GM18861 (cell line): ENCODE results near the gene GRIK1.
"Not testable (repeated sequence)": the region's sequence is repeated elsewhere in the genome, so short reads cannot be mapped to it uniquely, and the experiment has no call there.

Experiments used
- ATAC-seq: cut with Tn5 transposase; IDR thresholded peaks from one replicate; pipeline ENCODE4 v1.9.1; 2021; ENCODE audit not compliant: unreplicated experiment

Gene GRIK1

DNA sequence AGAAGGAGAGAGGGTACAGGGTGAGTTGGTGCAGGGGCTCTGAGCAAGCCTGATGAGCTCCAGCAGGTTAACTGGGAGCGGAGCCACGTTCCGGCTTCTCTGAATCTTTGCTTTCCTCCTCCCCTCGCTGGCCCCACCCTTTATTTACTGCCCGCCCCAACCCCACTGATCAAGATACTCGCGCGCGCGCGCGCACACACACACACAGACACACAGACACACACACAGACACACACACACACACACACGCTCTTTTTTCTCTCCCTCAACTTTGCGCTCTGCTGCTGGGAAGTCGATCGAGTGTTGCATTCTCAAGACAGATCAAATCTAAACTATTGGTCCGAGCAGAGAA is at the start of gene GRIK1:
TSS of gene GRIK1 (minus strand) at position 73 of the 352 bp plus-strand sequence.
- ATAC-seq, result no peak

DNA sequence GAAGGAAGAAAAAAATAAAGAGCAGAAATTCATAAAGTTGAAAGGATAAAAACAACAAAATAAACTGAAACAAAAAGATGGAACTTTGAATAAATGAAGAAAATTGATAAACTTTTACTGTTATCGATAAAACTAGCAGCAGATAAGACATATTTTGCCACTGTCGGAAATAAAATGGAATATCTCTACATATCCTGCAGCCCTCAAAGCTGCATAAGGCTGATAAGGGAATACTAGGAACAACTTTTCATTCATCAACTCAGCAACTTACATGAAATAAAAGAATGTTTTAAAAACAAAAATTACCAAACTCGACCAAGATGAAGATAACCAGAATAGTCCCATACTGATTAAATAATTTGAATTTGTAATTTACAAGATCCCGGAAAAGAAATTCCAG is 48.0 kb upstream of the GRIK1 start:
- no peak for ATAC-seq

DNA sequence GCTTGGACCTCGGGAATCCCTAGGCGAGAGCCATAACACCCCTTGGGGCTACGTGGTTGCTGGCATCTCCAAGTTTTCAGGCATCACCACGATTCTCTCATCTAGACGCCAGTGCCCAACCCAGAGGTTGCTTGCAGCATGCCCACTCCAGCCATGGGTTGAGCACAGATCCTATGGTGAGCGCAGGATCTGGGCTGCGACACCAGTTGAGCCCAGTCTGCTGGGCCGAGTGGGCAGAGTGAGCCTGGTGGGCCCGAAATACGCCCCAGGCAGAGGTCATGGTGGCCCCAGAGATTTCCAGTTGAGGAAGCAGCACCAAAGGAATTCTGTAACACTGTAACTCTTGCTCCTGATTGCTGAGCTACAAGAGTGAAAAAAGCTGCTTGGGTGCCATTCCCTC is 46.1 kb upstream of the GRIK1 start:
- no peak for ATAC-seq

DNA sequence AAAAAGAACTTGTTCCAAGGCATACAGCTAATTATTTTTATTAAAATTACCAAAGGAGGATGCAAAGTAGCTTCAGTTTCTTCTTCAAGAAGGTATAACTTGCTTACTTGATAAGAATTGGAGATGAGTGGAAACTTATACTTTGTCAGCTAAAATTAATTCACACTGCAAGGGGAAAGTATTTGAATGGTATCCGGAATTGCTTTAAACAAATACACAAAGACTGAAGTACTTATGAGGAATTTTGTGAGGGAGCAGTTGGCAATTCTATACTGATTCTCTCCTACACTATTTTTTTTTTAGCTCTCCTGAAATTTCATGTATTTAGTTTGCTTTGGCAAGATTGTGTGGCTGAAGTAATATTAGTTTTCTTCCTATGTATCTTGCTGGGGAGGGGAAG is 39.2 kb upstream of the GRIK1 start:
- no peak for ATAC-seq

DNA sequence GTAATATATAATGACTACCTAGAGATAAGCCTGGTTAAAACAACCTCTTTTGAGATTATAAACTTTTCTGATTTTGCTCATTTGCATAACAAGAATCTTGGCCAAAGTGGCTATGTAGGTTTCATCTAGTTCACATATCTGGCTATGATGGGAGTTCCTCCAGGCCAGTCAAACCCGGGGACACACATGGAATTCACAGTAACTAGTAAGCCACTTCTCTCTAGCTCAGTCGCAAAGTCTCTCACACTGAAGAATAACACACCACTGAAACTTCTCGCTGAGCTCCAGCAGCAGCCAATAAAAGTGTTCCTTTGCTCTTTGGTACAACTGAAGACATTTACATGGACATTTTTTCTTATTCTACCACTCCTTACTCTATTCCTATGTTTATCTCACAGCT is 36.0 kb upstream of the GRIK1 start:
- ATAC-seq, result no peak

DNA sequence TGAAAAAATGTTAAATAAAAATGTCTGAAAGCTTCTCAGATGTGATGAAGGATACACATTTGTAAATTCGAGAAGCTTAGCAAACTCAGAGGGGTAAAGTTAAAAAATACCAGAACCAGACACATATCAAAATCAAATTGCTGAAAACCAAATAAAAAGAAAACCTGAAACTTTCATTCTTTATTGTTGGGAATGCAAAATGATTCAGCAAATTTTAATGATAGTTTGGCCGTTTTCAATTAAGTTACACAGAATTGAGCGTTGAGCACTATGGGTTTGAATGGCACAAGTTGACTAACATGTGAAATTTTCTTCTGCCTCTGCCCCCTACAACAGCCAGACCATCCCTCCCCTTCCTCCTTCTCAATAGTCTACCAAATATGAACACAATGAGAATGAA is 33.5 kb upstream of the GRIK1 start:
- ATAC-seq, result no peak

DNA sequence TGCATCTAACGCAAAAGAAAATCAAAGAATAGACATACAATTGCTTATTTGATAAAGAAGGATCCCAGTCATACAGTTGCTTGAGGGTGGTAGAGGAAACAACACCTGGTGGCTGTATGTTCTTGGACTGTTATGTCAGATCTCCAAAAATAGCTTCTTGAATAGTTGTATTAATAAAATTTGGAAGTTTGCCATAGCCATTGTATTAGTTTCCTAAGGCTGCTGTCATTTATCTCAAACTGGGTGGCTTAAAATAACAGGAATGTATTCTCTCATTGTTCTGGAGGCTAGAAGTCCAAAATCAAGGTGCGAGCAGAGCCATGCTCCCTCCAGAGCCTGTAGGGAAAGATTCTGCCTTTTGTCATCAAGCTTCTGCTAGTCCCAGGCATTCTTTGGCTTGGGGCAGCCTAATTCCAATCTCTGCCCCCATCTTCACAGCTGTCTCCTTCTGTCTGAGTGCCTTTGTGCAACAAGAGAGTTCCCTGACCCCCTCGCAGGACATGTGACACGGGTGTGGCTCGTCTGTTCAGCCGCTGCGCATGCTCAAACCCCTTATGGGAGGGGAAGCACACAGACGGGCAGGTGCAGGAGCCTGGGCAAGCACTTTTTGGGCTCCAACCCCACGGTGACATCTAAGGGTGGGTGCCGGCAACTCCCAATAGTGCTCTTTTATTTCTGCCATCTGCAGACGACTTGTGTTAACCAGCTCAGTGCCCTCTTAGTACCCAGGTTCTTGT is 21.7 kb upstream of the GRIK1 start:
- ATAC-seq, result no peak

DNA sequence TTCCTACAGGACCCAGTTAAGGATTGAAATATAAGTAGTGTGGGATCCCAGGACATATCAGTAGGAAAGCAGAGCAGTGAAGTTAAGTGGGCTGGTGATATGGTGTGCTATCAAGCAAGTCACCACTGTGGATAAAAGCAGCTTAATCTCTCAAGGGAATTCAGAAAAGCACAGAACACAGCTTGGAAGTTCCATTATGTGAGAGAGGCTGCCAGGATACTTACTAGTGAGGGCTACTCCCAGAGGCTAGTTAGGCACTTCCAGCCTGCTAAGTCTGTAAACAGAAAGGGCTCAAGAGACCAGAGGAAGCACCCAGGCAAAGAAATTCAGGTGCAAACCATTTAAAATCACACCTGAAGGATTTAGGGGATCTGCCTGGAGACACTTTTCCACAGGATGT is 18.8 kb upstream of the GRIK1 start:
- ATAC-seq, result no peak

DNA sequence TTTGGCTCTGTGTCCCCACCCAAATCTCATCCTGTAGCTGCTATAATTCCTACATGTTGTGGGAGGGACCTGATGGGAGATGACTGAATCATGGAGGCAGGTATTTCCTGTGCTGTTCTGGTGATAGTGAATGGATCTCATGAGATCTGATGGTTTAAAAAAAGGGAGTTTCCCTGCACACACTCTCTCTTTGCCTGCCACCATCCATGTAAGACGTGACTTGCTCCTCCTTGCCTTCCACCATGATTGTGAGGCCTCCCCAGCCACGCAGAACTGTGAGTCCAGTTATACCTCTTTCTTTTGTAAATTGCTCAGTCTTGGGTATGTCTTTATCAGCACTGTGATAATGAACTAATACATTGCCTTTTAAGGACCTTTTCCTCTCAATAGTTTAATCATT is 18.2 kb upstream of the GRIK1 start:
- ATAC-seq, result not testable (repeated sequence)

DNA sequence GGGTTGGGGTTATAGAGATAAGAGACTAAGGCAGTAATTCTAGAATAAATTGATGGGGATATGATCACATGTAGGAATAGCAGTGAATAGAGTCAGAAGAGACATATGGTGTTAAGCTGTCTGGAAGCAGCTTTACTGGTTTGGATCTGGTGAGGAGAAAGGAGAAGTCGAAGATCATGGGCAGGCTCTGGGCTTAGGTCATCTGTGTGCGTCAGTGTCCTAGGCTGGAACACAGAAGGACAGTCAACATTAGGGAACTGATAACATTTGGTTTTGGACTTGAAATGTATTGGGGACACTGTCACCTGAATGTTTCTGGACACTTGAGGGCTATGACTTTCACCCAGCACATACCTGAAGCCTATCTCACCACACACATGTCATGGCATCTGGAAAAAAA is 13.9 kb upstream of the GRIK1 start:
- no peak for ATAC-seq

DNA sequence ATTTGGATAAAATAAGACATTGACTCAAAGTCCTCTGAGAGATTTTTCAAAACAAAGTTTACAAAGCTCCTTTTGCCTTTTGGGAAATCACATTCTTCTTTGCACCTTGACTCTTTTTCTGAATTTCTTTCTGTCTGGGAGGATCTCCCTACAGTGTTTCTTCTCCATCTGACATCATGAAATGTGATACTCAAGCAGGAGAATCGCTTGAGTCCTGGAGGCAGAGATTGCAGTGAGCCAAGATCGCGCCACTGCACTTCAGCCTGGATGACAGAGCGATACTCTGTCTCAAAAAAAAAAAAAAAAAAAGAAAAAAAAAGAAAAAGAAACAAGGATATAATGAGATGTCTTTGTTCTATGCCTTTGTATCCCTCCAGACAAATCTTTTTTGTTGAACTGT is 13.3 kb upstream of the GRIK1 start:
- ATAC-seq, result no peak

DNA sequence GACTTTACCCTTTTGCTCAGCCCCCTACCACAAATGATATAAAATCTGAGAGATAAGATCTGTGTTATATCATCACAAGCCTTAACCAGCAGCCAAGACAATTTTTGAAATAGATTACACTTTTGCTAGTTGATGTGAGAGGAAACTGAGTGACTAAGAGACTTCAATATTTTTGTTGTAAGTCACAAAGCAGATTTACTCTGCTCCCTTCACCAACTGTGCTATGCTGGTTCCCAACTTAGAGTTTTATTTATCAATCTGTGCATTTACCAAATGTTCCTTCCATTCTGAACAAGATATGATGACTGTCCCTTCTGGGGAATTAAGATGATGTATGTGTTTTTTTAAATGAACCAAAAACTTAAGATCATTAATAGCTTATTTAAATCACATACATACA is 12.1 kb upstream of the GRIK1 start:
- ATAC-seq, result no peak

DNA sequence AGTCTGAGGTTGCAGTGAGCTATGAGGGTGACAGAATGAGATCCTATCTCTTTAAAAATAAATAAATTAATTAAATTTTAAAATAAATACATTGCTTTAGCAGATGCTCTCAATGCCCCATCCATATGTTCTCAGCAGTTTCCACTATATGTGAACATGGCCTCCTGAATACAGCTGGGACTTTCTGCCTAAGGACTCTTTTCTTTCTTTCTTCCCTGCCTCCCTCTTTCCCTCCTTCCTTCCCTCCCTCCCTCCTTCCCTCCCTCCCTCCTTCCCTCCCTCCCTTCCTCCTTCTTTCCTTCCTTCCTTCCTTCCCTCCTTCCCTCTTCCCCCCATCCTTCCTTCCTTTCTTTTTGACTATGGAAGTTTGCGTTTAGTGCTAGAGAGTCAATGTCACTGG is 10.2 kb upstream of the GRIK1 start:
- no peak for ATAC-seq

DNA sequence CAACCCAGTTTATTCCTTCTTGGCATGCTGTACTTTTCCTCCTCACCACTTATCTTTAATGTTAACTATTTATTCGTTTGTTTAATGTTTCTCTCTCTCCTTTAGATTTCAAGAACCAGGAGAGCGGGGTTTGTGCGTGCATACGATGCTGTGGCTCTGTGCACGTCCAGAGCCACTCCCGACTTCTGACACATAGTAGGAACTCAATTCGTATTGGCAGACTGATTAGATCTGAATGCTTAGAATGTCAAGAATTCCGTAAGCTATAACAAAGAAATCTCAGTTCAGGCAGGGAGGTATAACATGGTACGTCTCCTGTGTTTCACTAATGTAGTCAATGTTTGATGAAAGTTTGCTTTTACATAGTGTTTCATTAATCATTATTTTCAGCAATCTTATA is 7.3 kb upstream of the GRIK1 start:
- ATAC-seq, result no peak

DNA sequence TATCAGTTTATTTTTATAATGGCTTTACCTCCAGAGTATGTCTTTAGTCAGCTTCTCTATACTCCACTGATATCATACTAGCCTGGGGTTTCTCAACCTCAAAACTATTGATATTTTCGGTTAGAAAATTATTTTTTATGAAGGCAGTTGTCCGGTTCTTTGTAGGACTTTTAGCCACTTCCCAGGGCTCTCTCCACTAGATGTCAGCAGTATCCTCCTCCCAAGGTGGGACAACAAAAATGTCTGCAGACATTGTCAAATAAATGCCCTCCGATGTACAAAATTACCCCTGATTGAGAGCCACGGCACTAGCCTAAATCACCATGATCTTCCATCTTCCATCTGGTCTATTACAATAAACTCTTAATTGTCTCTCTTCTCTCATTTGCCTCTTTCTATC is 4.1 kb upstream of the GRIK1 start:
- ATAC-seq, result no peak

DNA sequence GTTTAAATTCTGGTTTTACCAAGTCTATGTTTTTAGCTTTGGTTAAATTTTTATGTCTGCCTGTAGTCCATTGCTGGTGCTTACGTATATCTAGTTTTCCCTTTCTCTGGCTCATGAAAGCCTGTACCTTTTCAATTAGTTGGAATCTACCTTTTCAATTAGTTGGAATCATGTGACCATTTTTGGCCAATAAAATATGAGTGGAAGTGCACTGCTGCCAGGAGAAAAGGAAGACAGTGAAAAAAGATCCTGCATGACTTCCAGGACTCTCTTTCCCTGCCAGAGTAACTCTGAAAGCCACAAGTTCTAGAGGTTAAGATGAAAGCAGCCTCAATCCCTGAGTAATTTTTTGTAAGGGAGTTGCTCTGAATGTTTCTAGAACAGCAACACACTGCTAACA is 2.2 kb upstream of the GRIK1 start:
- ATAC-seq, result no peak

DNA sequence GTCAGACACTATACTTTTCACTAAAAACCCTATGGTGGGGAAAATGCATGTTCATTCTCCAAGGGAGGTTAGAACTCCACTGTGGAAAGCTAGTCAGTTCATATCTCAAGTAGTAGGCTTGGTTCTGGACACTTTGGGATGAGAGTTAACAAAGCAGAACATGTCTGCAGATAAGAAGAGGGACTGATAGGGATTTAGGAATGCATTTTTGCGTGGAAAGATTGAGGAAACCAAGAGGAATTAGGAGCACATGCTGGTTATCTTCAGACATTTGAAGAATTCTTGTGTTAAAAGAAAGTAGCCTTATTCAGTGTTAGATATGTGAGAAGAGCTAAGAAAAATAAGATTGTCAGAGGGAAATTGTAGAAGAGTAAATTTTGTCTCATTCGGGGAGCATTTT is 1.2 kb upstream of the GRIK1 start:
- ATAC-seq, result no peak

DNA sequence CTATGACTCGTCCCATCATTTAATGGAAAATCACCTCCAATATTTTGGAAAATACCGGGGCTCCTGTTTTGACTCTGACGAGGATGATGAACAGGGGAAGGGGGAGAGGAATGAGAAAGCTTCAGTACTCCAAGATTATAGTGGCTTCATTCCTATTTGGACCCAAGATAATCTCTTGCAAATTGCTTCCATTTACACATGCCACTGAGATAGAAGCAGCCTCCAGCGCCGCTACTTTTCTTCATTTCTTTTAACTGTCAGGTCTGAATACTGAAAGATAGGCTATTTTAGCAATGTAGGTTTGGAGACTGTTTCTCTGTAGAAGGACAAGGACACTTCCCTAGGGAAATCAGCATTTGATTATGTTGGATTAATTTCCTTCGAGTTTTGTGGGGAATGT is 565 bp upstream of the GRIK1 start:
- no peak for ATAC-seq

DNA sequence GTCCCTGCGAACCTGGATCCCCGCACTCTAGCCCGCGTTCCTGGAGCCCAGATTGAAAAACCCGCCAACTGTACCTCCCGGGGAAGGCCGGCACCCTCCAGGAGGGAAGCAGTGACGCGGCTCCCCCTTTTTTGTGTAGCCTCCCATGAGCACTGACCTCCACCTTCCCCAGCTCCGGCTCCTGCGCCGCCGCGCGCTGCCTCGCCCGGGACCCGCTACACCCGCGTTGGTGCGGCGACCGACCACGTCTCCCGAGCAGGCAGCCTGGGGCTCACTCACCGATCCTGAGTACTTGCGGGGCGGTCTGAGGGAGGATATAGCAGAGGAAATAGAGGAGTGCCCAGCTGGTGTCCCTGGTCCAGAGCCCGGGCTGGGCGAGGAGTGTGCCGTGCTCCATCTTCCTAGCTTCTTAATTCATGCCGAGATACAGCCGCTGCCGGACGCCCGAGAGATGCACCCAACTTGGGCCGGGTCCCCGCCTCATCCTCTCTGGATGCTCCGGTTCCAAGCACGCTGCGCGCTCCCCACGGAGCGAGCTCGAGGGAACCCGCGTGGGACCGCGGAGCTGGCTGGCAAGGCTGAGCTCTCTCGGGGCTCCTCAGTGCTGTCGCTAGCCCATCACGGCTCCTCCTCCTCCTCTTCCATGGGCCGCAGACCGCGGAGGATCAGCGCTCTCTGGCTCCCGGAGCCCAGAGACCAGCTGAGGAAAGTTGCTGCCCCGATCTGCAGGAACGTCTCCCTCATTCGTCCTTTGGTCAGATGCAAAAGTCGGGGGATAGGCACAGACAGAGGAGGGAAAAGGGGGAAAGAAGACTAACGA is 482 bp downstream of the GRIK1 start:
- ATAC-seq, result no peak

DNA sequence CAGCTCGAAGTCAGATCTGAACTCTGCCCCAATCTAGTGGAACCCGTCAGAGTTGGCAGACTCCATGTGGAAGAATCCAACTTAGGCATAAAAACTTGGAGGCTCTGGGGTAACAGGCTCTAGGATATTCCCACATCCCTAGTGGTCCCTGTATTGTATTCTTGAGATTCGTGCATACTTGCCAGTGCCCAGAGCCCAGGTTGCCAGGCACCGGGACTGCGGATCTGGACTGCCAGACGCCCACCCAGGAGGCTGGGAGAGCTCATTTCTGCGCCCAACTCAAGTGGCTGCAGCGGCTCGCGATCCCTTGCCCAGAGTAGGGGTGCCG is 1.1 kb downstream of the GRIK1 start:
- ATAC-seq, result no peak

DNA sequence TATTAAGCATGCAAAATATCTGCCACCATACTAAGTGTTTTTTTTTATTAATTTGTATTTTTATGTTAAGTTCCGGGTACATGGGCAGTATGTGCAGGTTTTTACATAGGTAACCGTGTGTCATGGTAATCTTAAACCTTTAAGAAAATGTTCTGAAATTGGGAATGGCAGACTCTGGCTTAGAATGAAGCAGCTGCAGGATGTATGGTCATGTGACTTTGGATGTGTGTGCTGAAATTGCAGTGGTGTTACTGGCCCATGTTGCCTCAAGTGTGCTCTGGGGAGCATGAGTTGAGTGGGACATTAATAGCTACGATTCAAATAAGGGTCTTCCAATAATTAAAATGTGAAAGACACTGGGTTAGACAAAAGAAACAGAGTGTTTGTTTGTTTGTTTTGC is 6.7 kb downstream of the GRIK1 start:
- no peak for ATAC-seq

DNA sequence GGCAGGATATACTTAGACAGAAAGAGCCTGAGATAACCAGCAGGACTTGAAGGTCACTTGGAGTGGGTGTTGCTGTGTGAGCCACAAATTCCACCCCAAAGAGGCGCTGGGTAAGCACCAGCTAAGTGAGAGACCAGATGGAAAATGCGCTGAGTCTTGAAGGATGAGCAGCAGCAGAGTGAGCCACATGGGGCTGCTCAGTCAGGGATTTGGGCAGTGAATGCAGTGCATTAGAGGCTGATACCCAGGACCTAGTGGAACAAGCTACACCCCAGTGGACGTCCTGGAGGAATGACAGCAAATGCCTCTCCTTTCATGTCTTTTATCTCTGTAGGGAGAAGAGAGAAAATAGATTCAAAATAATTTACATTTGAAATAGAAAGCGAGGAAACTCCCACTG is 11.3 kb downstream of the GRIK1 start:
- ATAC-seq, result no peak

DNA sequence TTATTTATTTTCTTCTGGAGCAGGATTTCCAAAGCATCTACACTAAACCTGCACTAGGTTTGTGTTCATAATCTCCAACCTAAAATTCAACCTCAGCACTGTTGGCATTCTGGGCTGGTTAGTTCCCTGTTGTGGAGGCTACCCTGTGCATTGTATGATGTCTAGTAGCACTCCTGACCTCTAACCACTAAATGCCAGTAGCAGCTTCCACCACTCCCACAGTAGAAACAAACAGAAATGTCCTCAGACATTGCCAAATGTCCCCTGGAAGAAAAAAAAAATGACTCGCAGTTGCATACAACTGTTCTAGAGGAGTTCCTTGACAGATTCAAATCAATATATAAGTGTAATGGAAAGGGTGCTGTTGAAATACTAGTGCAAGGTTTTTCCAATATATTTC is 18.9 kb downstream of the GRIK1 start:
- no peak for ATAC-seq
